Breast epithelium (tissue), 4 donors: ENCODE data around the gene STK36. TPM values are rescaled to one million over a fixed set of nuclear protein-coding genes. Genes with fewer than 3 reads are reported as not detected.

Experiments
- DNase-seq, 2 donors: peaks; one replicate each; pipeline ENCODE4 v3.0.0-alpha.2; 2019; ENCODE audit warnings: low spot score in 2 of 2
- H3K27ac ChIP-seq, 2 donors: fragments of 200-600 bp; sonication (generic) in 1 of 2; one replicate each; pipeline ENCODE4 v1.5.1; 2016 to 2019; ENCODE audit warnings: mild to moderate bottlenecking in 1 of 2
- H3K27me3 ChIP-seq, 2 donors: fragments of 200-600 bp; sonication (generic) in 1 of 2; one replicate each; pipeline versions ENCODE4 v1.5.1 to v1.6.0; 2017 to 2019; ENCODE audit warnings: control low read depth in 1 of 2, mild to moderate bottlenecking in 1 of 2
- H3K36me3 ChIP-seq: fragments of 200-600 bp; one replicate; pipeline ENCODE4 v1.5.1; 2019
- H3K4me1 ChIP-seq, 2 donors: fragments of 200-600 bp; sonication (generic); one replicate each; pipeline ENCODE4 v1.5.1; 2016 to 2019; ENCODE audit warnings: control low read depth in 1 of 2
- H3K4me3 ChIP-seq, 3 donors: fragments of 200-600 bp; sonication (generic); 1 replicate in 2 of 3; 2 replicates in 1 of 3; pipeline ENCODE4 v1.5.1; 2016 to 2019; ENCODE audit warnings: mild to moderate bottlenecking in 3 of 3, moderate library complexity in 2 of 3
- H3K9me3 ChIP-seq, 2 donors: fragments of 200-600 bp; sonication (generic) in 1 of 2; one replicate each; pipeline ENCODE4 v1.5.1; 2016 to 2019; ENCODE audit warnings: control low read depth in 1 of 2
- POLR2A ChIP-seq: fragments of 450-650 bp; IDR thresholded peaks from one replicate; pipeline ENCODE4 v1.6.1; 2016; ENCODE audit warnings: antibody characterized with exemption, mild to moderate bottlenecking, moderate library complexity
- POLR2AphosphoS5 ChIP-seq, 3 donors: sonication (generic); formaldehyde crosslinking; IDR thresholded peaks; one replicate each; pipeline ENCODE4 v1.6.1; 2017; ENCODE audit warnings: antibody characterized with exemption in 3 of 3
- intact Hi-C: fragments of 100-400 bp; cut with DNase I; formaldehyde crosslinking; loops from one replicate; pipeline ENCODE4 v1.15.1; 2023; ENCODE audit warnings: low total_unique reads
- total RNA-seq, 3 donors: library from RNA; depleted of rRNA; stranded (reverse); fragments of >200 nt; gene quantifications; one replicate each; pipeline ENCODE4 v1.1.0, GENCODE V29; 2016
- TF ChIP-seq, protein P1 (sequence below), 3 donors: fragments of 450-650 bp; IDR thresholded peaks; one replicate each; pipeline ENCODE4 v1.5.1; 2016 to 2017; ENCODE audit warnings: antibody characterized with exemption in 3 of 3, mild to moderate bottlenecking in 3 of 3, moderate library complexity in 3 of 3

The STK36 gene
- total RNA-seq, 3 donors from 2014 or later: 22.2 to 78.0 (median 35.7) TPM

DNA sequence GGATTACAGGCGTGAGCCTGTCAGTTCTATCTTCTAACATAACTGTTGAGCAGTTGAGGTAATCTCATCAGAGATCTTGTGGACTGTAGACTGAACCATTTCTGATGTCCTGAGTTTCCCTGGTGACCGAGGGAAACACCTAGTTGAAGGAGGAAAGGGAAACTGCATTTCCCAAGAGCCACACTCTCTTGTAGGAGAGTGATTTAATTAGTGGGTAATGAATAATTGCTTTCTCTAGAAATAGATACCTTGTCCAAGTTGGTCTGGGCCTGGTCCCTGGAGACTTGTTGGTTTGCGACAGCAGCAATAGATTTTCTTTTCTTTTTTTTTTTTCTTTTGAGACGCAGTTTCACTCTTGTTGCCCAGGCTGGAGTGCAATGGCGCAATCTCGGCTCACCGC is 46.2 kb downstream of the STK36 start:
- no peaks in the 10 kb centered on the region for H3K36me3 ChIP-seq
- no peak for TF ChIP-seq POLR2A
- TF ChIP-seq, protein P1, sequence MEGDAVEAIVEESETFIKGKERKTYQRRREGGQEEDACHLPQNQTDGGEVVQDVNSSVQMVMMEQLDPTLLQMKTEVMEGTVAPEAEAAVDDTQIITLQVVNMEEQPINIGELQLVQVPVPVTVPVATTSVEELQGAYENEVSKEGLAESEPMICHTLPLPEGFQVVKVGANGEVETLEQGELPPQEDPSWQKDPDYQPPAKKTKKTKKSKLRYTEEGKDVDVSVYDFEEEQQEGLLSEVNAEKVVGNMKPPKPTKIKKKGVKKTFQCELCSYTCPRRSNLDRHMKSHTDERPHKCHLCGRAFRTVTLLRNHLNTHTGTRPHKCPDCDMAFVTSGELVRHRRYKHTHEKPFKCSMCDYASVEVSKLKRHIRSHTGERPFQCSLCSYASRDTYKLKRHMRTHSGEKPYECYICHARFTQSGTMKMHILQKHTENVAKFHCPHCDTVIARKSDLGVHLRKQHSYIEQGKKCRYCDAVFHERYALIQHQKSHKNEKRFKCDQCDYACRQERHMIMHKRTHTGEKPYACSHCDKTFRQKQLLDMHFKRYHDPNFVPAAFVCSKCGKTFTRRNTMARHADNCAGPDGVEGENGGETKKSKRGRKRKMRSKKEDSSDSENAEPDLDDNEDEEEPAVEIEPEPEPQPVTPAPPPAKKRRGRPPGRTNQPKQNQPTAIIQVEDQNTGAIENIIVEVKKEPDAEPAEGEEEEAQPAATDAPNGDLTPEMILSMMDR (IDR thresholded peaks at IDR 0.05): no peak
- no peak for TF ChIP-seq POLR2AphosphoS5 (IDR thresholded peaks at IDR 0.05)
- no peaks in the 10 kb centered on the region for H3K4me1 ChIP-seq
- no peaks in the 10 kb centered on the region for H3K27me3 ChIP-seq
- intact Hi-C loops: loop anchor here (10.0 kb wide), 1 partner anchor 117 kb away; the partner anchor contains the start of gene PRKAG3
- DNase-seq: no peak
- no peak overlapping the region for H3K27ac ChIP-seq
- no peak overlapping the region for H3K4me3 ChIP-seq
- H3K9me3 ChIP-seq: no peaks in the 10 kb centered on the region

DNA sequence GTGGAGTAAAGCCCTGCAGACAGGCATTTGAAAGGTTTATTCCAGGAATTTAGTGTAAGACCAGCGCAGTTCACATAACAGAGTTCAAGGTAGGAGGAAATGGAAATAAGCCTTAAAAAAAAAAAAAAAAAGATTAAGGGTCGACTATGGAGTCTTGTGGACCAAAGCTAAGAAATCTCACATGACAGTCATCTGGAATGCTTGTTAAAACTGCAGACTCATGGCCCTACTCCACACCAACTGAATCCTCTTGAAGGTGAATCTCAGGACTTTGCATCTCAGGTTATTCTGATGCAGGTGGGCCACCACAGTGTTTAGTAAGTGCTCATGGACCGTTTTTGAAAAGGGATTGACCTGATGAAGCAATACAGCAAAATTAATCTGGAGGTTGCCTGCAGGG is 47.6 kb downstream of the STK36 start:
- intact Hi-C loops: loop anchor here (10.0 kb wide), 1 partner anchor 115 kb away; the partner anchor contains the start of gene PRKAG3
- Histone ChIP-seq H3K36me3 (no peaks in the 10 kb centered on the region), H3K9me3 (no peaks in the 10 kb centered on the region), H3K27me3 (no peaks in the 10 kb centered on the region), H3K4me3 (no peak overlapping the region), H3K4me1 (no peaks in the 10 kb centered on the region), H3K27ac (no peak overlapping the region)
- TF ChIP-seq POLR2AphosphoS5 (IDR thresholded peaks at IDR 0.05) (no peak), POLR2A (no peak)
- TF ChIP-seq, protein P1 (IDR thresholded peaks at IDR 0.05): no peak
- DNase-seq: no peak

DNA sequence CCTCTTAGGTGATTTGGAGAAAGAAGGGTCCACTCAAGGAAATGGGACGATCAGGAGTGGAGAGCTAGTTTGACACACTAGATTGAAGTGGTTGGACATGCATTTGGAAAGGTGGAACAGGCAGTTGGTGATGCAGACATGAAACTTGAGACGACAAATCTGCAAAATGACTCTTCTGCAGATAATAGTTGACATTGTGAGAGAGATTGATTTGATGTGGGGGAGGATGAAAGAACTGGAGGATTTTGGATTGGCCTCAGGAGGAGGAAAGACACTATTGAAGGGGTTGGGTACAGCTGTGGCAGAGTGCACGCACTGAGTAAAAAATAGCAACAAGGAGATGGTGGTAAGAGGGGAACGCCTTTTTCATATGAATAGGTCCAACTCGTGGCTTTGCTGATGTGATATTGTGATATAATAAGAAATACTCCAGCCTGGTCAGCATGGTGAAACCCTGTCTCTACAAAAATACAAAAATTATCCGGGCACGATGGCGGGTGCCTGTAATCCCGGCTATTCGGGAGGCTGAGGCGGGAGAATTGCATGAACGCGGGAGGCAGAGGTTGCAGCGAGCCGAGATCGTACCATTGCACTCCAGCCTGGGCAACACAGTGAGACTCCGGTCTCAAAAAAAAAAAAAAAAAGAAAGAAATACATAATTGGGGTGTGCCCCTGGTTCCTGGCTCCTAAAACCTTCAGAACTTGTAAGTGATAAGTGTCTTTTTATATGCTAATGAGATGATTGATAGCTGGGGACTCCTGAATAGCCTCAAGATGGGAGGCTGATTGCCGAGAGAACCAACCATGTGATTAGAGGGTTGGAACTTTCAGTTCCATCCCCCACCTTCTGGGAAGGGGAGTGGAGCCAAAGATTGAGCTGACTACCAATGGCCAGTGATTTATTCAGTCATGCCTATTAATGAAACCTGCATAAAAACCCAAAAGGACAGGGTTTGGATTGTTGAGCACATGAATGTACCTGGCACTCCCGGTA is 48.5 kb downstream of the STK36 start:
- intact Hi-C loops: no loop called here
- H3K4me1 ChIP-seq: no peaks in the 10 kb centered on the region

DNA sequence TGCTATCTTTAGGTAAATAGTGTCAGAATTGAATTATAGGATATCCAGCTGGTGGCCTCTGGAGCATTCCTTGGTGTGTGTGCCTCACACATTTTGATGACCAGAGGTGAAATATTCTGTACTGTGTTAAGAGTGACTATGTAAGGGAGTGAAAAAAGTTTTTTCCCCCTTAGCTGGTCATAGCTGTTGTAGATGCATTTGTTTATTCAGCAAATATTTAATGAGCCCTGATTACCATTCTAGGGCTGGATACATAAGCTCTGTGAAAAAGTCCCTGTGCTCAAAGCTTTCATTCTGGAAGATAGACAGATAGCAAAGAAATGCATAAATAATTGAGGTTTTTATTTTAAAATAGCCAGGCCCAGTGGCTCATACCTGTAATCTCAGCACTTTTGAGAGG is 49.6 kb downstream of the STK36 start:
- no peak for DNase-seq
- TF ChIP-seq POLR2AphosphoS5 (IDR thresholded peaks at IDR 0.05) (no peak), POLR2A (no peak)
- TF ChIP-seq, protein P1 (IDR thresholded peaks at IDR 0.05): no peak
- Histone ChIP-seq H3K4me1 (no peaks in the 10 kb centered on the region), H3K9me3 (peaks cover 4 to 12% of the 10 kb centered on the region in 2 donors), H3K36me3 (no peaks in the 10 kb centered on the region), H3K4me3 (no peak overlapping the region), H3K27me3 (no peaks in the 10 kb centered on the region), H3K27ac (no peak overlapping the region)
- intact Hi-C loops: no loop called here

More for the DNA sequence above, 48.5 kb downstream of the STK36 start:
- H3K27ac ChIP-seq: no peak overlapping the region
- H3K4me3 ChIP-seq: no peak overlapping the region
- peaks cover 0 to under 1% of the 10 kb centered on the region in 2 donors for H3K9me3 ChIP-seq
- no peaks in the 10 kb centered on the region for H3K36me3 ChIP-seq
- H3K27me3 ChIP-seq: no peaks in the 10 kb centered on the region
- DNase-seq: peak in 1 of 2 donors; percentile 11
- TF ChIP-seq POLR2AphosphoS5 (IDR thresholded peaks at IDR 0.05) (no peak), POLR2A (no peak)
- TF ChIP-seq, protein P1 (IDR thresholded peaks at IDR 0.05): no peak

DNA sequence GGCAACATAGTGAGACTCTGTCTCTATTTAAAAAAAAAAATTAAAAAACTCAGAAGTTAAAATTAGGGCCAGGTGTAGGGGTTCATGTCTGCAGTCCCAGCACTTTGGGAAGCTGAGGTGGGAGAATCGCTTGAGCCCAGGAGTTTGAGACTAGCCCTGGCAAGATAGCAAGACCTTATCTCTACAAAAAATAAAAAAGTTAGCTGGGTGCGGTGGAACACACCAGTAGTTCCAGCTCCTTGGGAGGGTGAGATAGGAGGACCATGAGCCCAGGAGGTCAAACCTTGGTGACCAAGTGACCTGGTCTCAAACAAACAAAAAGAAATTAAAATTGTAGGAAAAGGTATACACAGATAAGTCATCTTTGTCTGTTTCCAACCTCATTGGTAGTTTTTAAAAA is 50.0 kb downstream of the STK36 start:
- Histone ChIP-seq H3K27ac (no peak overlapping the region), H3K4me3 (no peak overlapping the region), H3K36me3 (no peaks in the 10 kb centered on the region)

More for the DNA sequence above, 50.0 kb downstream of the STK36 start:
- Histone ChIP-seq H3K9me3 (peaks cover 8 to 16% of the 10 kb centered on the region in 2 donors), H3K27me3 (no peaks in the 10 kb centered on the region), H3K4me1 (no peaks in the 10 kb centered on the region)
- intact Hi-C loops: no loop called here
- TF ChIP-seq, protein P1 (IDR thresholded peaks at IDR 0.05): no peak
- no peak for TF ChIP-seq POLR2A
- no peak for TF ChIP-seq POLR2AphosphoS5 (IDR thresholded peaks at IDR 0.05)
- DNase-seq: peak in 1 of 2 donors; percentile 3
